Inflammatory macrophage (primary cell): Measurements from ENCODE around the gene RIMBP2.
A peak's percentile ranks its signal among the peaks of the same experiment; 100 is the strongest.
"Not testable (repeated sequence)": the region's sequence is repeated elsewhere in the genome, so short reads cannot be mapped to it uniquely, and the experiment has no call there.

Experiments used
- DNase-seq, 2 donors: peaks; one replicate each; pipeline ENCODE4 v3.0.0-alpha.2; 2020 to 2022
- total RNA-seq, 18 experiments: gene quantifications; one replicate each; lab custom pipeline; 2026; ENCODE audit warnings: mixed read lengths in 6 of 18, inconsistent platforms in 2 of 18; lab: John Stamatoyannopoulos, UW

The RIMBP2 gene
- 0 to 0.25 (median 0) reads per million in 18 experiments for total RNA-seq

DNA sequence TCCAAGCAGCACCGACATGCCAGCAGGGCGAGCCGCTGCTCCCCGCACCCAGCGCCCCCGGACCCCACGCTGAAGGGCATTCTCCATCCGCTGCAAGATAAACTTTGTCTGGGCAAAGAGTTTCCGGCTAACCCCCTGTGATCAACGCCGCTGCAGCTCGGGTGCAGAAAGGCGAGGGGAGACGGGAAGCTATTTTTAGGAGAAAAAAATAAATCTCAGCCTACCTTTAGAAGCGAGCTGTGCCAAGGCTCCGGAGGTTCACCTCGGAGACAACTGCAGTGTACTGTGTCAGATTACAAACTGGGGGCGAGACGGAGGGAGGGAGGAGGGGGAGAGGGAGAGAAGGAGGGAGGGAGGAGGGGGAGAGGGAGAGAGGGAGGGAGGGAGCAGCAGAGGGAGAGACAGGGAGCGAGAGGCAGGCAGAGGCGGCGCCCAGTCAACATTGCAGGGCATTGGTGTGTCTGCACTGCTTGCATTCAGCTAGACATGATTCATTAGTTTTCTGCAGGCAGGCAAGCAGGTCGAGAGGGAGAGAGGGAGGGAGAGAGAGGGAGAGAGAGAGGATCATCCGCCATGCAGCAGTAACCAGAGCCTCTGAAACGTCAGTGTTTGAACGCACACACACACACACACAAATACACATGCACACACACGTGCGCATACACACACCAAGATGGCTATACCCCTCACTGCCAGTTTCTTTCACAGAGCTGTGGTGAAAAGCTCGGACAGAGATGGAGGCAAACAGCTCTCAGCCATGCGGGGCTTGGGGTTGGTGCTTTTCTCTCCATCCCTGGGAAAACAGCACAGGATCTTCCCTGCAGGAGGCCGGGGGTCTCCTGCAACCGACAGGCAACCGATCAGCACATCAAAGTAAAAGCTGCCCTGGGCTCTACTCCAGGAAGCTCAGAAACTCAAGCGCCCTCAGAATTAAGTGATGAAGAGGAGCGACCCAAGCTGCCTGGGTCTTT, at the start of gene RIMBP2:
TSS of gene RIMBP2 (minus strand) at position 302 of the 971 bp plus-strand sequence. CDS start 237,286 bp downstream, outside the sequence.
- DNase-seq: no peak

GRCh38 chr12:130765186-130765659, 49.1 kb upstream of the RIMBP2 start:
- peak; percentile 11 to 15 for DNase-seq

GRCh38 chr12:130764475-130765185, 48.5 kb upstream of the RIMBP2 start:
- peak; percentile 41 to 42 for DNase-seq

GRCh38 chr12:130764073-130764472, 48.0 kb upstream of the RIMBP2 start:
- DNase-seq: peak; percentile 8 to 19

GRCh38 chr12:130762319-130762675, 46.2 kb upstream of the RIMBP2 start:
- no peak for DNase-seq

DNA sequence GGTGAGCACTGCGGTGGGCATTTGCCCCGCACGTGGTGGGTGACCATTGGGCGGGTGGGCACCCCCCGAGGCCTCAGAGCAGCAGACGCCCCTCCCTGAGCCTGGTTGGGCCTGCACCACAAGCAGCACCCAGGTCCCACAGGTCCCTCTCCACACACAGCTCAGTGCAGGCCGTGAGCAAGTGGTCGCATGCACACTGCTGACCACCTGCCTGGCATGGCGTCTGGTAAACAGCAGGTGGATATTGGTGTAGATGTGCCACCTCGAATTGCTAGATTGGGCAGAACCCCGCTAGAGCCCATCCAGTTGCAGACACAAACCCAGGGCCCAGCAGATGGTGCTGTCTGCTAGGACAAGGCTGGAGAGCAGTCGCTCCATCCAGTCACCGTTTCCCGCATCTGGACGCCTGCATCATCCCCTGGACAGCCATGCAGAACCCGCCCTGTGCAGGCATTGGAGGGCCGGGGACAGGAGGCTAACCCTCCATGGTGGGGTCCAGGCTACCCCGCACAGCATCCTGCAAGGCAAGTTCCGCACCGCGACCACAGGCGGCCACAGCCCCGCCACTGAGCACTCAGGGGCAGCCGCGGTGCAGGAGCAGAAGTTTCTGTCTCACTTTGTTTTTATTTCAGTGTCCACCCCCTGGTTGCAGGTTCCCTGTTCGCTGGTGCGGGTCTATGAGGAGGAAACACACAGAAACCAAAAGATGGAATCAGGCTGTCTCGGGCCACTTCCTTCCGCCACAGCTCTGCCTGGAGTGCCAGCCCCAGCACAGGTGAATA, 45.6 kb upstream of the RIMBP2 start:
- DNase-seq: peak; percentile 42 to 71

DNA sequence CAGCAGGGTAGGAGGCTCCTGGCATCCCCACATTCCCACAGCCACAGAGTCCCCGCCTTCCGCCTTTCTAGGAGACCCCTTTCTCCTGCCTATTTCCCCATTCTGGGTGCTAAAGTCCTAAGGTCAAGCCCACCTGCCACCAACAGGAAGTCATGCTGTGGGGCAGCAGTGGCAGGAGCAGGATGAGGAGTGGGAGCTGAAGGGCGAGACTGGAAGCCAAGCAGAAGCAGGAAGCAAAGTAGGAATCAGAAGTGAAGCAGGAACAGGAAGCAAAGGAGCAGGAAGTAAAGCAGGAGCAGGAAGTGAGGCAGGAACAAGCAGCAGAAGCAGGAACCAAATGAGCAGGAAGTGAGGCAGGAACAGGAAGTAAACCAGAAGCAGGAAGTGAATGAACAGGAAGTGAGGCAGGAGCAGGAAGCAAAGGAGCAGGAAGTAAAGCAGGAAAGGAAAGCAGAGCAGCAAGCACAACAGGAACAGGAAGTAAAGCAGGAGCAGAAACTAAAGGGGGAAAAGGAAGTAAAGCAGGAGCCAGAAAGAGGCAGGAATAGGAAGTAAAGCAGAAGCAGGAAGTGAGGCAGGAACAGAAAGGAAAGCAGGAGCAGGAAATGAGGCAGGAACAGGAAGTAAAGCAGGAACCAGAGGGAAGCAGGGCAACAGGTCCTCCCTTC, 38.3 kb upstream of the RIMBP2 start:
- no peak for DNase-seq

DNA sequence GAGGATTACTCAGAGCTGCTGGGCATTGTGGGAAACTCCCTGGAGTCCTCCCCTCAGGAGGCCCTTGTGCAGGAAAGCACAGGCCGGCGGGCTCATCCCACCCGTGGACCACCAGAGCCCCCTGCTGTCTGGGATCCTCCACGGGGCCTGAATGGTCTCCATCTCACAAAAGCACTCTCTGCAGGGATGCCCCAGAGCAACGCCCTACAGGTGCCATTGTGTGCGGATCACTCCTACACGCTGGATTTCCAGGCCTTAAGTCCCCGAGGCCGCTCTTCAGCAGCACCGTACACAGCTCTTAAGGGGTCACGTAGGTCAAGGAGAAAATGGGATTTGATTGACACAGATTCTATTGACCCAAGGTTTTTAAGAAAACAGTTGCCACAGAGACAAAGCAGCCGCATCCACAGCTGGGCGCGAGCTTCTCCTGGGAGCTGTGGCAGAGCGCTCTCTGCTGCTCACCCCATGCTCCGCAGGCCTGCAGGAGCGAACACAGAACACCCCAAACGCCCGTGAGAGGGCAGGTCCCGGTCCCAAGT, 36.7 kb upstream of the RIMBP2 start:
- no peak for DNase-seq

DNA sequence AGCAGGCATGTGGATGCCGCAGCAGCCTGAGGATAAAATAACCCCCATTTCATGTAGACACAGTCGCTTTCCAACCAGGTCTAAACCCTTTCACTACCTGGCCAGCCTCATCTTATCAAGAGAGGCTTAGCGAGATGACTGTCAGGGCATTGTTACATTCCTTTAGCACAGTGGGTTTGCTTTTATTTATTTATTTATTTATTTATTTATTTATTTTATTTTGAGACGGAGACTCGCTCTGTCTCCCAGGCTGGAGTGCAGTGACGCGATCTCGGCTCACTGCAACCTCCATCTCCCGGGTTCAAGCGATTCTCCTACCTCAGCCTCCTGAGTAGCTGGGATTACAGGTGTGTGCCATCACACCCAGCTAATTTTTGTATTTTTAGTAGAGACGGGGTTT, 35.9 kb upstream of the RIMBP2 start:
- DNase-seq: not testable (repeated sequence)

GRCh38 chr12:130748786-130749185, 32.7 kb upstream of the RIMBP2 start:
- no peak for DNase-seq

- peak; percentile 77 to 85 for DNase-seq
Measured at GRCh38 chr12:130747867-130748740, 32.0 kb upstream of the RIMBP2 start.

GRCh38 chr12:130746546-130746945, 30.4 kb upstream of the RIMBP2 start:
- no peak for DNase-seq

DNA sequence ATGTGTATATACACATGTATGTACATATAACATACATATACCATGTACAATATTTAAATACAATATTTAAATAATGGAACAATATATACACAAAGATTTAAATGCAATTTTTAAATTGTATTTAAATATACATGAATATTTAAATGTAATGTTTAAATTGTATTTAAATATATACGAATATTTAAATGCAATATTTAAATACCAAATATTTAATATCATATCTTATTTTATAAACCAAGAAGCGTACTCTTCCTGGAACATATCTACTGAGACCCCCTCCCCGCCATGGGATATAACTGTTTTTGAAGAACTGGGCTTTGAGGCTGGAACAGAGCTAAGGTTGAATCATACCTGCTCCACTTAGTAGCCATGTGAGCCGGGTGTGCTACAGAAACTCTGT, 29.8 kb upstream of the RIMBP2 start:
- no peak for DNase-seq

DNA sequence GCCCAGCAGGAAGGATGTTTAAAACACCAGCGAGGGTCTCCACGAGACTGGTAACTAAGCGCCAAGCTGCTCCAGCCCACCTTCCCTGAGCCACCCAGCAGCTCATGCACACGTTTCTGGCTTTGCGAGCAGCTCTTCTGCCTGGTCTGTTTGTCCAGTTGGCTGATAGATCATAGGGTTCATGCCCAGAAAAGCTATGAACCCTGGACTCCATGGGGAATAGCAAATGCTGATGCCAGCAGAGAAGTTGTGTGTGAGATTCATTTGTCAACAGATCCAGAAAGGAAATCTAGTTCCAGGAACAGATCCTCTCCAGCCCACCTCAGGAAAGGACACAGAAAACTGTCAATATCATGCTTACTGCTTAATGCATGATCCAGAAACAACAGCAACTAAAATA, 28.2 kb upstream of the RIMBP2 start:
- DNase-seq: no peak

GRCh38 chr12:130743606-130744005, 27.5 kb upstream of the RIMBP2 start:
- no peak for DNase-seq

- no peak for DNase-seq
Measured at GRCh38 chr12:130743176-130743575, 27.1 kb upstream of the RIMBP2 start.

DNA sequence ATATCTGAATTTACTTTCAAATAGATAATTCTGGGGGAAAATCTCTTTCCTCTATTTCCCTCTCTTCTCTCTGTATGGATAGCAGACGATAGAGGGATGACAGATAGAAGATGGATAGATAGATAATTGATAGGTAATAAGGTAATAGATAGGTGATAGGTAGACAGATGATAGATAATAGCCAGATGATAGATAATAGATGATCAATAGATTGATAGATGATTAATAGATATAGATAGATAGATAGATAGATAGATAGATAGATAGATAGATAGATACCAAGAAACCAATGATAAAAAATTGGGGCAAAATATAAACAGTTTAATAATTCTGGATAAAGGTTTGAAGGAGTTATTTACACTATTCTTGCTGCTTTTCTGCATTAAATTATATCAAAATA, 26.6 kb upstream of the RIMBP2 start:
- no peak for DNase-seq

GRCh38 chr12:130742112-130742511, 26.0 kb upstream of the RIMBP2 start:
- no peak for DNase-seq

DNA sequence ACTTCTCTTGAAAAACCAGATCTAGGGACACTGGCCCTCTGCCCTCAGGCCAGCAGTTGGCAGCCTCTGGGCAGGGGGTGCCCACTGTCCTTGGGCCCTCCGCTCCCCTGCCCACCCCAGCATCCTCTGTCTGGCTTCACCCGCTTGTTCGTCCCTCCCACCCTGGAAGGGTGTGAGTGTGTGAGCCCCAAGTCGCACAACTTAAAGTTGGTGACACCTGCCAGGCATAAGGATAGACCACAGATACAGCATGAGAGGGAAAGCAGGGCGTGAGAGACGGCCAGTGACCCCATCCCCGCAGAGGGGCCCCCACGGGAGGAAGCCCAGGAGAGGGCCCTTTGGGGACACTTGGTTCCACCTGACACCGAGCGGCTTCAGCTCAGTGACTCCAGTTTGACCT, 23.5 kb upstream of the RIMBP2 start:
- no peak for DNase-seq

DNA sequence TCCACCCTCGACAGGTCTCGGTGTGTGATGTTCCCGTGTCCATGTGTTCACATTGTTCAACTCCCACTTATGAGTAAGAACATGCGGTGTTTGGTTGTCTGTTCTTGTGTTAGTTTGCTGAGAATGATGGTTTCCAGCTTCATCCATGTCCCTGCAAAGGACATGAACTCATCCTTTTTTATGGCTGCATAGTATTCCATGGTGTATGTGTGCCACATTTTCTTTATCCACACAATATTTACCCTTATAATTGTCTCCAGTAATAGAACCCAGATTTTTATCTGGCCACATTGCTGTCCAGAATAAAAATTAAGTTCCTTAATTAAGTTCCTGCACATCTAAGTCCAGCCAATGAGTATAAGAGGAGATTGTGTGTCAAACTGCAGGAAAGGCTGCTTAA, 22.3 kb upstream of the RIMBP2 start:
- not testable (repeated sequence) for DNase-seq

GRCh38 chr12:130737731-130738130, 21.6 kb upstream of the RIMBP2 start:
- DNase-seq: no peak
